NCI-H345 treated with DMSO at 0.1 percent for 48 hours (cell line): ENCODE data around the gene FRMD8.
A peak's percentile ranks its signal among the peaks of the same experiment; 100 is the strongest.

Experiments used
- DNase-seq: peaks from one replicate; lab custom pipeline; 2025; ENCODE audit not compliant: unreplicated experiment; lab: John Stamatoyannopoulos, UW

FRMD8 gene

DNA sequence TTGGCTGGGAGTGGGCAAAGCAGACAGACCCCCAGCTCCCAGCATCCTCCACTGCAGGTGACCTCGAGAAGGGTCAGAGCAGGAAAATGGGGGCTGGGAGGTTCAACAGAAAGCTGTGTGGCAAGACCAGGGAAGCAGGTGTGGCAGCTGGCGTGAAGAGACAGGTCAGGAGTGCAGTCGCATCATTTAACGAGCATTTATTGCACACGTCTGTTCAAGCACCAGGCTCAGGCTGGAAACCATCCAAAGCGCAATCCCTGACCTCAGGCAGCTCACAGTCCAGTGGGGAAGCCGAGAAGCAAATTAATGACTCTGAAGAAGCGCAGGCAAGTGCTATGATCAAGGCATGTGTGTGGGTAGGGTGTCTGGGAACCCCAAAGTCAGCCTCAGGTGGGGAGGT is 11.4 kb upstream of the FRMD8 start:
- no peak for DNase-seq

DNA sequence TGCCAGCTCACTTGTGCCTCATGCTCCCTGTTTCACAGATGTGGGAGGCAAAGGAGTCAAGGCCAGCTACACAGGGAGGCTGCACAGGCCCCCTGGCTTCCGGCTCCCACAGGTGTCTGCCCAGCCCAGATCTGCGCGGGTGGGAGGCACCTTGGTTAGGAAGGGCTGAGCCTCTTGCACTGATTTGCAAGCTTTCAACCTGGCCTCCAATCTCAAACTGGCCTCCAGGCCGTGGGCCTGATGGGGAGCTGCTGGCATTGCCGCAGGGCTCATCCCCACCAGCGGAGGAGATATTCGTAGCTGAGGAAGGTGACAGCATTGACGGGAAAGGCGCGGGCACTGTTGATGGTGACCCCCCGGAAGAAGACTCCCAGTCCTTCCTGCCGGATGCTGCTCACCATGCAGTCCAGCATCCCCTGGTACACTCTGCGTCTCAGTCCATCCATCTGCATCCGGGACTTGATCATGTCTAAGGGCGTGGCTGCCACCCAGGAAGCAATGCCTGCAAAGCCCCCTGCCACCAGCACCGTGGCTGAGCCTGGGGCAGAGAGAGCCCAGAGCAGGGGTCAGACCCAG is 10.2 kb upstream of the FRMD8 start:
- no peak for DNase-seq

DNA sequence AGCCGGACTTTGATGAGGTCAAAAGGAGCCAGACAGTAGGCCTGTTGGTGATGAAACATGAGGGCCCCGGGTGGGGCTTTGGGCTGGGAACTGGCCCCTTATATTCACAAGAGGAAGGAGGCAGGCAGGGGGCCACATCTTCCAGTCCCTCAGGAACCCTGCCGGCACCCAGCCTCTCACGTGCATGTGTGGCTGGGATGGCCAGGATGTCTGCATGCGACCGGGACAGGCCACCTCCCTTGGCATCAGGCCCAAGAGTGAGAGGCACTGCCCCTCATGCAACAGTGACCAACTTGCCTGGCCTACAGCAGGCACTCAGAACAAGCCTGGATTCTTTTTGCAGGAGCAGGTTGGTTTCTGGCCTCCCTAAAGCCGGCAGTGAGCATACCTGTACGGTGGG is 9.4 kb upstream of the FRMD8 start:
- no peak for DNase-seq

DNA sequence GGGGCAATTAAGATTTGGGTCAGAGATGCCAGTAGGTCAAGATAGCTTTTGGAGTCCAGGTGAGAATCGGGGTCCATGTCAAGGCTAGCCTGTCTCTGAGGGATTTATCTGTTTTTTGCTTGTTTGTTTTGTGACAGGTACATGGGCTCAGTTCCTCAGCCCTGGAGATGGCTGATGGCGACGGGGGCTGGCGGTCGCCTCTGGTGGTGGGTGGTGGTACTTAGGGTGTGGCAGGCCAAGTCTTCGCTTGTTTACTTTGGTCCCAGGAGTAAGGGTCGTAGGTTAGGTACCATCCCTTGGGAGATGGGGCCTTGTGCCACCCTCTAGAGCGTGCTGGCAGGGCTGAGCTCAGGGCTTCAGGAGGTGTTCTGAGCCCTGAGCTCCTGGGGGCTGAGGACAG is 8.7 kb upstream of the FRMD8 start:
- DNase-seq: no peak

GRCh38 chr11:65378208-65378927 is 8.1 kb upstream of the FRMD8 start:
- no peak for DNase-seq

DNA sequence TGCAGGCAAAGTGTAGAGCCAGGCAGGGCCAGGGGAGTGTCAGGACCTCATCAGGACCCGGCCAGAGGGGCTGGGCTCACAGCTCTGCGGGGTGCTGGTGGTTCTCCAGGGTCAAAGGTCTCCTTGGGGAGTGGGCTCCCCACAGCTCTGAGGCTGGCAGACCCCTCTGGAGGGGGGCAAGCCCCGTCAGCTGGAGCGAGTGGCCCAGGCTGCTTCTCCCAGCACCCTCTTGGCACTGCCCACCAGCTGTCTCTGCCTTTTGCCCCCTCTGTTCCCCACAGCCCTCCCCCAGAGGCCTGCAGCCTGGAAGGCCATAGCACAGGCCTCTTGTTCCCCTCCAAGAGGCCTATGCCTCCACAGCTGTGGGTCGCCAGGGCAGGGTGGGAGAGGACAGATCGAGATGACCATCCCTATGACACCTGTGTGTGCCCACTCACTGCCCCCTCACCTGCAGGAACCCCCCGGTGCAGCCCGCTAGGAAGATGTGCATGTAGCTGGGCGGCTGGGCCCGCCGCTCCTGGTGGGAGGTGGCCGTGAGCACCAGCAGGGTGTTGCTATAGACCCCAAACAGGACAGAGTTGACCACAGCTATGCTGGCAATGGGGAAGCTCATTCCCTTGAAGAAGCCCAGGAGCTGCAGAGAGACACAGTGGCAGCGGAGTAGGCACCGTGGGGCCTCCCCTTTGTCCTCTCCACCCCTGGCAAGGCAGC is 7.4 kb upstream of the FRMD8 start:
- DNase-seq: no peak

- DNase-seq: no peak
These were observed 6.6 kb upstream of the FRMD8 start for GRCh38 chr11:65379698-65380459.

- no peak for DNase-seq
These were observed 5.8 kb upstream of the FRMD8 start for GRCh38 chr11:65380460-65381119.

- DNase-seq: no peak
These were observed 4.8 kb upstream of the FRMD8 start for GRCh38 chr11:65381716-65382032.

GRCh38 chr11:65382033-65382803 is 4.2 kb upstream of the FRMD8 start, which contains the start of gene SLC25A45:
Gene SLC25A45, minus strand, starts transcription at chr11:65382646. Its CDS starts 695 bp downstream, at chr11:65381951.
- DNase-seq: peak; percentile 88

GRCh38 chr11:65382804-65383368 is 3.6 kb upstream of the FRMD8 start:
- DNase-seq: no peak

DNA sequence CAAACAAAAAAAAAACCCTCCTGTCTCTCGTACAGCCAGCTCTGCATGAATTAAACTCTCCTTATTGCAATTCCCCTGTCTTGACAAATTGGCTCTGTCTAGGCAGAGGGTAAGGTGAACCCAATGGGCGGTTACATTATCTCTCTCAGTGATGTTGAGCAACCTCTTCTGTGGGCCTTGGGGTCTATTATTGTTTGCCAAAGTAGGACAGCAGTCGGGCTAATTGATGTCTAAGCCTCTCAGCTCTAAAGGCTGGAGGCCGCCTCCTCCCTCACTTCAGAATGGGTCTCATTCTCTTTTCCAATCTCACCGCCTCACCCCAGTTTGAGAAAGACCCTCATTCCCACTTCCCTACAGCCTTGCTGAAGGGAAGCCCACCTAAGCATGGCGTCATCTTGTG is 2.7 kb upstream of the FRMD8 start:
- no peak for DNase-seq

DNA sequence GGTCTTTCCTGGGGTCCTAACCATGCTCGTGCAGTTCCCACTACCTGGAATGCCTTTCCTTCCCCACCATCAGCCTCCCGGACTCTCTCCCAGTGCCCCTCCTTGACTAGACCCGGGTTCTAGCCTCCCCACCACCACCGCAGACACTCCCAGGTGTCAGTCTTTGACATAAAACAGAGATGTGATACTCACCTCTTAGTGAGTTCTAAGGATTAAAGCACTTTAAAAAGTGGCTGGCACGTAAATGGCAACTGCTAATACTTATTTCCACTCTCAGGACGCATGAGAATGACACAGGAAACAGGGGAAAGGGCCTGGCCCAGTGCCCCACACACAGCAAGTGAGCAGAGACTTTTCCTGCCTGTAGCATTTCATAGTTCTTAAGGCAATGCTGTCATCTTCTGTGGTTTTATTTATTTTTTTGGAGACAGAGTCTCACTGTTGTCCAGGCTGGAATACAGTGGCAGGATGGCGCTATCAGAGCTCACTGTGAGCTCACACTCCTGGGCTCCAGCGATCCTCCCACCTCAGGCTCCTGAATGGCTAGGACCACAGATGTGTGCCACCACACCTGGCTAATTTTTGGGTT is 2.0 kb upstream of the FRMD8 start:
- no peak for DNase-seq

DNA sequence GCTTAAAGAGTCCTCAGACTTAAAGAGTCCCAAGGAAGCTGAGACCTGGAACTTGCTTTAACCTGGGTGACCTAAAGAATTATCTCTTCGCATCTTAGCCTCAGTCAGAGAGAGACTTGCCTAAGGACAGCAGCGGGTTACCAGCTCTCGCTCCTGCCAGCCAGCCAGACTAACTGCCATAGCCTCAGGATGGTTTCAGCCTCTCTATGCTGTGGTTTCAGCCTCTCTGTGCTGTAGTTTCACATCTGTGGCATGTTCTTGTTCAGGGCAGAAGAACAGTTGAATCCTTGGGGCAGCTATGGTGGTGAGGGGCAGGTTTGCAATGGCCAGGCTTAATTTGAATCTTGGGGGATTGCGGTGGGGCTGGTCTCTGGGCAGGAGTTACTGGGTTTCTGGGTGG is 2.3 kb downstream of the FRMD8 start:
- no peak for DNase-seq

DNA sequence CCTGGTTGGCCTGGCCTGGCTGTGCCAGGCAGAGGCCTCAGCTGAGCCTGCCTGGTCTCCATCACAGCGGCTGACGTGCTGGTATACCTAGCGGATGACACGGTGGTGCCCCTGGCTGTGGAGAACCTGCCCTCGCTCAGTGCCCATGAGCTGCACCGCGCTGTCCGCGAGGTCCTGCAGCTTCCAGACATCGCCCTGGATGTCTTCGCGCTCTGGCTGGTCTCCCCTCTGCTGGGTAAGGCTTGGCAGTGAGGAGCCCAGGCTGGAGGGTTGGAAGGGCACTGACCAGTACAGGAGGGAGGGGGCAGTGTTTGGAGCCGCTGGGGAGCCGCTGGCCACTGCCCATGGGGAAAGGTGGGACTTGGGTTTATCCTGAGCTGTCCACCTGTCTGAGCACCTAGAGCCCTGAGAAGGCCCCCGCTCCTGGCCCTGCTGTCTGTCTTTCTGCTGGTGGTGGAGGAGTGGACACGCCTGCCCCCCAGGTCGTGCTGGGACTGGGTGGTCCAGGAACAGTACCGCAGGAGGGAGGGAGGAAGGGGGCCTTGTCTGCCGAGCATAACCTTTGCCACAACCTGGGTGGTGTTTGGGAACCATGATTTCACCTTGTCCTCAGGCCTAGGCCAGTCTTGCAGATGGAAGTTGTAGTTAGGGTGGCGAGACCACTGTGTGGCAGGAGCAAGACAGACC is 3.0 kb downstream of the FRMD8 start:
- no peak for DNase-seq

- no peak for DNase-seq
These were observed 3.9 kb downstream of the FRMD8 start for GRCh38 chr11:65390099-65390941.

GRCh38 chr11:65390996-65391395 is 4.6 kb downstream of the FRMD8 start:
- no peak for DNase-seq

DNA sequence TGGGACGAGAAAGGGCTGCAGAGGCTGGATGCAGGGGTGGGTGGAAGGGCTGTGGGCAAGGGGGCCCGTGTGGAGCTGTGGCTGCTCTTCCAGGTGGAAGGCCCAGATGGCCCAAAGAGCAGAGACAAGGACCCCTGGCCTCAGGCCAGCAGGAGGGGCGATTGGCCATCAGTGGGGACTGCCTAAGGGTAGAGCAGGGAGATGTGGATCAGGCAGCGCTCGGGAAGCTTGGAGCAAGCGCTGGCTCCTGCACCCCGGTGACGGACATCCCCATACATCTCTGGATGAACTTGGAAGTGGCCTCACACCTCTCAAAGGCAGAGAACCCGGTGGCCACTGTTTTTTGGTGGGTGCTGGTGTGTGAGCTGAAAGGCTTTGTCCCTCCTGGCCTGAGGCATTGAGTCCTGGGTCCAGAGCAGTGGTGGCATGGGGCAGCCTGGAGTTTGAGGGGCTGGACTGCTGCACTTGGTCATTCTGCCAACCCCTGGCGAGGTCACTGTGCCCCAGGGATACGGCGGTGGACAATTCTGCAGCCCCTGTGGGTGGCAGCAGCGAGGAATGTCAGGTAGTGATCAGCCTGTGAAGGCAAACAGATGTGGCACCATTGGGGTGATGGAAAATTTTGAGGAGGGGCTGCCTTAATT is 5.9 kb downstream of the FRMD8 start:
- DNase-seq: no peak
